Smooth muscle cell (in vitro differentiated cells): ENCODE data around the gene PDE3B. TPM values are rescaled to one million over a fixed set of nuclear protein-coding genes. Genes with fewer than 3 reads are reported as not detected.

Experiments
- DNase-seq: peaks from one replicate; lab custom pipeline; 2025; ENCODE audit not compliant: unreplicated experiment; lab: John Stamatoyannopoulos, UW
- H2AFZ ChIP-seq: fragments of 200-600 bp; sonication (generic); 2 replicates; pipeline ENCODE4 v1.6.0; 2016; ENCODE audit warnings: antibody characterized with exemption, low read depth, mild to moderate bottlenecking
- H3F3A ChIP-seq: fragments of 200-600 bp; sonication (generic); 2 replicates; pipeline ENCODE4 v1.6.0; 2017; ENCODE audit warnings: antibody characterized with exemption, low read depth
- H3K27ac ChIP-seq: fragments of 200-600 bp; sonication (generic); 2 replicates; pipeline ENCODE4 v1.5.1; 2016; ENCODE audit warnings: low read depth, mild to moderate bottlenecking
- H3K27me3 ChIP-seq: fragments of 200-600 bp; sonication (generic); 2 replicates; pipeline ENCODE4 v1.6.1; 2016; ENCODE audit warnings: low read depth, mild to moderate bottlenecking
- H3K36me3 ChIP-seq: fragments of 200-600 bp; sonication (generic); 2 replicates; pipeline ENCODE4 v1.5.1; 2016; ENCODE audit warnings: low read depth
- H3K4me1 ChIP-seq: fragments of 200-600 bp; sonication (generic); 2 replicates; pipeline ENCODE4 v1.5.1; 2016; ENCODE audit warnings: low read depth
- H3K4me2 ChIP-seq: fragments of 200-600 bp; sonication (generic); 2 replicates; pipeline ENCODE4 v1.6.0; 2016; ENCODE audit warnings: mild to moderate bottlenecking
- H3K4me3 ChIP-seq: fragments of 200-600 bp; sonication (generic); 2 replicates; pipeline ENCODE4 v1.5.1; 2016; ENCODE audit warnings: mild to moderate bottlenecking
- H3K79me2 ChIP-seq: fragments of 200-600 bp; sonication (generic); 2 replicates; pipeline ENCODE4 v1.6.0; 2016; ENCODE audit warnings: low read depth, mild to moderate bottlenecking
- H3K9ac ChIP-seq: fragments of 200-600 bp; sonication (generic); 2 replicates; pipeline ENCODE4 v1.6.0; 2016; ENCODE audit warnings: low read depth
- H3K9me3 ChIP-seq: fragments of 200-600 bp; sonication (generic); replicated peaks from 2 replicates; pipeline ENCODE4 v1.5.1; 2016; ENCODE audit warnings: low read depth
- H4K20me1 ChIP-seq: fragments of 200-600 bp; sonication (generic); 2 replicates; pipeline ENCODE4 v1.6.0; 2016; ENCODE audit warnings: low read depth
- CTCF ChIP-seq: fragments of 200-600 bp; sonication (generic); IDR thresholded peaks from 2 replicates; pipeline ENCODE4 v1.5.1; 2017; ENCODE audit warnings: borderline replicate concordance, mild to moderate bottlenecking, antibody characterized with exemption; ENCODE audit not compliant: insufficient read depth, poor library complexity, severe bottlenecking
- WGBS: methylation state at CpG from one replicate; pipeline ENCODE4 v1.1.7; 2016; ENCODE audit warnings: low lambda C conversion rate; 5-methylcytosine and 5-hydroxymethylcytosine counted together
- polyA plus RNA-seq: library from polyadenylated mRNA; unstranded; fragments of >200 nt; fragmentation: Nextera tagmentation; extraction: Ambion mirVana; gene quantifications from 2 replicates; pipeline ENCODE4 v1.2.1, GENCODE V29; 2016
- total RNA-seq: library from RNA; depleted of rRNA; stranded (reverse); fragments of >200 nt; gene quantifications from 2 replicates; pipeline ENCODE4 v1.2.3, GENCODE V29; 2014

PDE3B gene
- total and polyA plus RNA-seq, 2 experiments from 2014 or later: 1.7 to 1.8 TPM

GRCh38 chr11:14636119-14636518, 7.5 kb upstream of the PDE3B start:
- Histone ChIP-seq H3K27ac (no peak overlapping the region), H3K4me2 (peak overlapping the region; percentile 69), H2AFZ (no peak overlapping the region), H3K9me3 (no peaks in the 10 kb centered on the region), H4K20me1 (no peaks in the 10 kb centered on the region), H3K79me2 (no peaks in the 10 kb centered on the region), H3K27me3 (no peaks in the 10 kb centered on the region), H3K36me3 (no peaks in the 10 kb centered on the region), H3K4me3 (no peak overlapping the region), H3K4me1 (peaks cover 9% of the 10 kb centered on the region), H3F3A (no peaks in the 10 kb centered on the region), H3K9ac (no peak overlapping the region)
- WGBS: 93% methylated on average over 1 of the region's 1 CpG
- no peak for DNase-seq
- no peak for TF ChIP-seq CTCF

GRCh38 chr11:14637868-14638409, 5.7 kb upstream of the PDE3B start:
- Histone ChIP-seq H2AFZ (no peak overlapping the region), H3K79me2 (no peaks in the 10 kb centered on the region), H3K4me2 (no peak overlapping the region), H3K27me3 (no peaks in the 10 kb centered on the region), H3F3A (no peaks in the 10 kb centered on the region), H3K27ac (no peak overlapping the region), H3K9ac (no peak overlapping the region), H4K20me1 (no peaks in the 10 kb centered on the region), H3K36me3 (no peaks in the 10 kb centered on the region), H3K9me3 (no peaks in the 10 kb centered on the region), H3K4me1 (peaks cover 9% of the 10 kb centered on the region), H3K4me3 (no peak overlapping the region)
- DNase-seq: no peak
- TF ChIP-seq CTCF: no peak
- 85% methylated on average over 5 of the region's 5 CpGs for WGBS

GRCh38 chr11:14638561-14638960, 5.0 kb upstream of the PDE3B start:
- no peaks in the 10 kb centered on the region for H3K27me3 ChIP-seq
- no peak overlapping the region for H3K4me2 ChIP-seq
- H3K4me3 ChIP-seq: no peak overlapping the region
- no peak for TF ChIP-seq CTCF
- 57% methylated on average over 4 of the region's 4 CpGs for WGBS
- no peaks in the 10 kb centered on the region for H3K9me3 ChIP-seq
- no peak overlapping the region for H3K27ac ChIP-seq
- no peaks in the 10 kb centered on the region for H3K36me3 ChIP-seq
- no peaks in the 10 kb centered on the region for H3K79me2 ChIP-seq
- H2AFZ ChIP-seq: no peak overlapping the region
- no peaks in the 10 kb centered on the region for H4K20me1 ChIP-seq
- no peak overlapping the region for H3K9ac ChIP-seq
- H3K4me1 ChIP-seq: peaks cover 9% of the 10 kb centered on the region
- no peaks in the 10 kb centered on the region for H3F3A ChIP-seq
- DNase-seq: no peak

GRCh38 chr11:14641801-14642200, 1.8 kb upstream of the PDE3B start:
- no peak for DNase-seq
- Histone ChIP-seq H3K36me3 (no peaks in the 10 kb centered on the region), H3K79me2 (no peaks in the 10 kb centered on the region), H3K9me3 (no peaks in the 10 kb centered on the region), H3F3A (no peaks in the 10 kb centered on the region), H3K27me3 (peaks cover 4% of the 10 kb centered on the region), H3K27ac (no peak overlapping the region), H4K20me1 (no peaks in the 10 kb centered on the region), H3K4me3 (no peak overlapping the region), H3K9ac (no peak overlapping the region), H2AFZ (no peak overlapping the region), H3K4me2 (no peak overlapping the region), H3K4me1 (peaks cover 8% of the 10 kb centered on the region)
- WGBS: 90% methylated on average over 4 of the region's 4 CpGs
- no peak for TF ChIP-seq CTCF
